Astrocyte (in vitro differentiated cells and primary cell): Measurements from ENCODE around the gene ADCK1. TPM values are rescaled to one million over a fixed set of nuclear protein-coding genes. Genes with fewer than 3 reads are reported as not detected.

Source experiments
- DNase-seq: peaks from one replicate; pipeline ENCODE4 v3.0.0-alpha.2; 2010; ENCODE audit warnings: low read depth
- FAIRE-seq: peaks from 2 replicates; lab custom pipeline; 2011; peaks lifted over from hg19 to GRCh38; lab: Jason Lieb, UNC
- H2AFZ ChIP-seq: 2 replicates; pipeline ENCODE4 v1.6.0; 2012; ENCODE audit warnings: low read depth, low read length, inconsistent platforms
- H3K27ac ChIP-seq: 2 replicates; pipeline ENCODE4 v1.5.1; 2011; ENCODE audit warnings: low read depth, low read length, inconsistent platforms
- H3K27me3 ChIP-seq: 2 replicates; pipeline ENCODE4 v1.6.0; 2011; ENCODE audit warnings: low read length, inconsistent platforms; ENCODE audit not compliant: insufficient read depth
- H3K36me3 ChIP-seq: 2 replicates; pipeline ENCODE4 v1.5.1; 2011; ENCODE audit warnings: low read length, inconsistent platforms; ENCODE audit not compliant: insufficient read depth
- H3K4me1 ChIP-seq: 2 replicates; pipeline ENCODE4 v1.5.1; 2011; ENCODE audit warnings: low read length, inconsistent platforms; ENCODE audit not compliant: insufficient read depth
- H3K4me2 ChIP-seq: 2 replicates; pipeline ENCODE4 v1.6.0; 2012; ENCODE audit warnings: low read length, inconsistent platforms
- H3K4me3 ChIP-seq: 2 replicates; pipeline ENCODE4 v1.5.1; 2011; ENCODE audit warnings: low read depth, mild to moderate bottlenecking, low read length, inconsistent platforms; ENCODE audit not compliant: insufficient read depth
- H3K79me2 ChIP-seq: 2 replicates; pipeline ENCODE4 v1.6.0; 2012; ENCODE audit warnings: mild to moderate bottlenecking, low read length, inconsistent platforms; ENCODE audit not compliant: insufficient read depth
- H3K9ac ChIP-seq: 2 replicates; pipeline ENCODE4 v1.6.0; 2012; ENCODE audit warnings: mild to moderate bottlenecking, low read length, inconsistent platforms
- H3K9me3 ChIP-seq: 2 replicates; pipeline ENCODE4 v1.5.1; 2012; ENCODE audit warnings: low read depth, mild to moderate bottlenecking, low read length, inconsistent platforms; ENCODE audit not compliant: insufficient read depth
- H4K20me1 ChIP-seq: 2 replicates; pipeline ENCODE4 v1.6.0; 2012; ENCODE audit warnings: low read length, inconsistent platforms; ENCODE audit not compliant: insufficient read depth
- H3K27ac Mint-ChIP-seq: one replicate; pipeline ENCODE4 v1.8.0; 2021; ENCODE audit warnings: mild to moderate bottlenecking, mixed read lengths; ENCODE audit not compliant: unreplicated experiment
- H3K27me3 Mint-ChIP-seq: one replicate; pipeline ENCODE4 v1.8.0; 2021; ENCODE audit warnings: low read depth, mixed read lengths; ENCODE audit not compliant: unreplicated experiment
- H3K36me3 Mint-ChIP-seq: one replicate; pipeline ENCODE4 v1.8.0; 2021; ENCODE audit warnings: low read depth, mixed read lengths; ENCODE audit not compliant: unreplicated experiment
- H3K4me1 Mint-ChIP-seq: one replicate; pipeline ENCODE4 v1.8.0; 2021; ENCODE audit warnings: low read depth, mixed read lengths; ENCODE audit not compliant: unreplicated experiment
- H3K4me3 Mint-ChIP-seq: one replicate; pipeline ENCODE4 v1.8.0; 2021; ENCODE audit warnings: mild to moderate bottlenecking, moderate library complexity, mixed read lengths; ENCODE audit not compliant: unreplicated experiment
- H3K9me3 Mint-ChIP-seq: one replicate; pipeline ENCODE4 v1.8.0; 2021; ENCODE audit warnings: mild to moderate bottlenecking, mixed read lengths; ENCODE audit not compliant: unreplicated experiment
- EZH2 ChIP-seq: IDR thresholded peaks from 2 replicates; pipeline ENCODE4 v1.6.1; 2012; ENCODE audit warnings: mild to moderate bottlenecking, low read length, inconsistent platforms; ENCODE audit not compliant: insufficient read depth
- total RNA-seq: library from RNA; stranded (reverse); gene quantifications from 2 replicates; pipeline ENCODE4 v1.2.1, GENCODE V29; 2021
- TF ChIP-seq, protein P1 (sequence below): IDR thresholded peaks from 2 replicates; pipeline ENCODE4 v1.5.1; 2011; ENCODE audit warnings: low read depth, mild to moderate bottlenecking, inconsistent platforms, low read length, moderate library complexity; ENCODE audit not compliant: insufficient read depth

The ADCK1 gene
- total RNA-seq, 1 donor from 2014 or later = 5.8 TPM

DNA sequence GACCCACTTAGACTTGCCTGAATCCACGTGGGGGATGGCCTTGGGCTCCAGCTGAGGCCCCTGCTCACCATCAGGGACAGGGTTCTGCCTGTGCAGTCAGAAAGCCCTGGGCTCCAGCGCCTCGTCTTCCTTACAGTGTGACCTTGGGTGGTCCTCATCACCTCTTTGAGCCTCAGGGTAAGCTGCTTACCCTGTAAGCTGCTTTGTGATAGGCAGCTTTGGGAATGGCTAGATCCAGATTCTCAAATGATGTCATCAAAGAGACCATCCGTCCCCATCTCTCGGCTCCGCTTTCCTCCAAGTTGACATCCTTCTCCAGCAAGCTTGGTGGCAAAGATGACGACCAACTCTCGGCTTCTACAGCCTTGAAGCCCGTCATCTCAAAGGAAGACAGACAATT, 127.0 kb downstream of the ADCK1 start:
- H3K4me3 Mint-ChIP-seq = no peak overlapping the region
- TF ChIP-seq, protein P1, sequence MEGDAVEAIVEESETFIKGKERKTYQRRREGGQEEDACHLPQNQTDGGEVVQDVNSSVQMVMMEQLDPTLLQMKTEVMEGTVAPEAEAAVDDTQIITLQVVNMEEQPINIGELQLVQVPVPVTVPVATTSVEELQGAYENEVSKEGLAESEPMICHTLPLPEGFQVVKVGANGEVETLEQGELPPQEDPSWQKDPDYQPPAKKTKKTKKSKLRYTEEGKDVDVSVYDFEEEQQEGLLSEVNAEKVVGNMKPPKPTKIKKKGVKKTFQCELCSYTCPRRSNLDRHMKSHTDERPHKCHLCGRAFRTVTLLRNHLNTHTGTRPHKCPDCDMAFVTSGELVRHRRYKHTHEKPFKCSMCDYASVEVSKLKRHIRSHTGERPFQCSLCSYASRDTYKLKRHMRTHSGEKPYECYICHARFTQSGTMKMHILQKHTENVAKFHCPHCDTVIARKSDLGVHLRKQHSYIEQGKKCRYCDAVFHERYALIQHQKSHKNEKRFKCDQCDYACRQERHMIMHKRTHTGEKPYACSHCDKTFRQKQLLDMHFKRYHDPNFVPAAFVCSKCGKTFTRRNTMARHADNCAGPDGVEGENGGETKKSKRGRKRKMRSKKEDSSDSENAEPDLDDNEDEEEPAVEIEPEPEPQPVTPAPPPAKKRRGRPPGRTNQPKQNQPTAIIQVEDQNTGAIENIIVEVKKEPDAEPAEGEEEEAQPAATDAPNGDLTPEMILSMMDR = no peak
- TF ChIP-seq EZH2 = no peak
- H3K4me1 Mint-ChIP-seq = no peaks in the 10 kb centered on the region
- H3K36me3 Mint-ChIP-seq = peaks cover 34% of the 10 kb centered on the region
- Histone ChIP-seq H3K79me2 (no peaks in the 10 kb centered on the region), H3K27ac (no peak overlapping the region), H3K4me2 (no peak overlapping the region), H2AFZ (no peak overlapping the region), H3K9me3 (no peaks in the 10 kb centered on the region), H3K36me3 (no peaks in the 10 kb centered on the region), H3K27me3 (no peaks in the 10 kb centered on the region), H4K20me1 (no peaks in the 10 kb centered on the region), H3K4me1 (no peaks in the 10 kb centered on the region), H3K9ac (no peak overlapping the region), H3K4me3 (no peak overlapping the region)
- FAIRE-seq (no peak), DNase-seq (no peak)
- no peaks in the 10 kb centered on the region for H3K27me3 Mint-ChIP-seq
- H3K27ac Mint-ChIP-seq = no peak overlapping the region
- peaks cover 2% of the 10 kb centered on the region for H3K9me3 Mint-ChIP-seq

DNA sequence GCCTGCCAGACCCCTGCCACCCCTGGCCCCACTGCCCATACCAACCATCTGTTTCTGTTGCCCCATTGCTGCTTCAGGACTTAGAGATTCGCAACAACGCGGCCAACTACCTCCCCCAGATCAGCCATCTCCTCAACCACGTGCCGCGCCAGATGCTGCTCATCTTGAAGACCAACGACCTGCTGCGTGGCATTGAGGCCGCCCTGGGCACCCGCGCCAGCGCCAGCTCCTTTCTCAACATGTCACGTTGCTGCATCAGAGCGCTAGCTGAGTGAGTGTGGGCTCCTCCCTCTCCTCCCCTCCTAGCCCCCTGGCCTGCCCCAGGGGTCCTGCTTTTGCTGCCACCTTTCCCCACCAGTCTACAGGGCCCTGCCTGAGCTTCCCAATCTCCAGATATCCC, 131.5 kb downstream of the ADCK1 start:
- H3K79me2 ChIP-seq = no peaks in the 10 kb centered on the region
- H4K20me1 ChIP-seq = no peaks in the 10 kb centered on the region
- DNase-seq (no peak), FAIRE-seq (no peak)
- no peak overlapping the region for H3K4me2 ChIP-seq
- H3K27ac ChIP-seq = no peak overlapping the region
- peaks cover 3% of the 10 kb centered on the region for H3K9me3 ChIP-seq
- H3K36me3 Mint-ChIP-seq = peaks cover 52% of the 10 kb centered on the region
- H3K4me3 ChIP-seq = no peak overlapping the region
- no peaks in the 10 kb centered on the region for H3K36me3 ChIP-seq
- H3K27me3 ChIP-seq = no peaks in the 10 kb centered on the region
- no peak overlapping the region for H2AFZ ChIP-seq
- no peaks in the 10 kb centered on the region for H3K4me1 Mint-ChIP-seq
- H3K4me3 Mint-ChIP-seq = no peak overlapping the region
- no peak overlapping the region for H3K27ac Mint-ChIP-seq
- H3K27me3 Mint-ChIP-seq = no peaks in the 10 kb centered on the region
- TF ChIP-seq, protein P1 = no peak
- H3K9me3 Mint-ChIP-seq = peaks cover 23% of the 10 kb centered on the region
- no peaks in the 10 kb centered on the region for H3K4me1 ChIP-seq
- H3K9ac ChIP-seq = no peak overlapping the region

DNA sequence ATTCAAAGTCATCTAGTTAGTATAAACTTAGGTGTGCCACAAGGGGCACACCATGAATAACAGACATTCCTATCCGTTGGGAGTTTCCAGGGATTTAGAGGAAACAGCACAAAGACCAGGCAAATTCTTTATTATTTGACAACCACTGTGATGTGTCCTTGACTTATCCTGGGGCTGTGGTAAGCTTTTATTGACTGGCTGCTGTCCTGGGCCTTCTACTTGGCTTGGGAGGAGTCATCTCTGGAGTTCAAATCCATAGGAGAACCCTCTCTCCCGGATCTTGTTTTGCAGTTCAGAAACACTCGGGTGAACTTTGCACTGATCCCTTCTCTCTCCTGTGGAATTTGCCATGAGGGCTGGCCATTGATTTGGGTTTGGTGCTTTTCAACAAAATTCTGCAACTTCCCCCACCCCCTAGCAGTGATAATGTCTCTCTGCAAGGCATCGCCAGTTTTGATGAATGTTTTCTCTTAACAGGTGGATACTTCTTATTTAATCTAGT, 136.3 kb downstream of the ADCK1 start:
- Histone ChIP-seq H3K4me2 (no peak overlapping the region), H3K4me3 (no peak overlapping the region), H3K9ac (no peak overlapping the region), H3K9me3 (peaks cover 3% of the 10 kb centered on the region), H3K79me2 (no peaks in the 10 kb centered on the region), H4K20me1 (no peaks in the 10 kb centered on the region), H2AFZ (no peak overlapping the region), H3K27me3 (no peaks in the 10 kb centered on the region), H3K4me1 (no peaks in the 10 kb centered on the region), H3K36me3 (no peaks in the 10 kb centered on the region), H3K27ac (no peak overlapping the region)
- TF ChIP-seq, protein P1 = no peak
- TF ChIP-seq EZH2 = no peak
- FAIRE-seq (no peak), DNase-seq (no peak)
- Mint-ChIP-seq H3K27me3 (peaks cover 2% of the 10 kb centered on the region), H3K27ac (no peak overlapping the region), H3K36me3 (peaks cover 33% of the 10 kb centered on the region), H3K4me3 (no peak overlapping the region), H3K9me3 (peaks cover 28% of the 10 kb centered on the region), H3K4me1 (no peaks in the 10 kb centered on the region)
